Kidney (tissue), 14 donors: Measurements from ENCODE around the gene NTMT1. TPM values are rescaled to one million over a fixed set of nuclear protein-coding genes. Genes with fewer than 3 reads are reported as not detected.

Experiments
- DNase-seq, 5 donors: peaks; one replicate each; pipeline ENCODE4 v3.0.0-alpha.2; 2013 to 2020
- FAIRE-seq: peaks from 2 replicates; lab custom pipeline; 2012; peaks lifted over from hg19 to GRCh38; lab: Jason Lieb, UNC
- H3K27ac ChIP-seq, 2 donors: one replicate each; pipeline ENCODE4 v1.7.0; 2013; ENCODE audit warnings: low read depth in 2 of 2, low read length in 2 of 2, inconsistent platforms in 1 of 2
- H3K27me3 ChIP-seq: one replicate; pipeline ENCODE4 v1.7.1; 2013; ENCODE audit warnings: low read length, inconsistent platforms; ENCODE audit not compliant: control insufficient read depth, insufficient read depth
- H3K36me3 ChIP-seq, 3 donors: one replicate each; pipeline versions ENCODE4 v1.7.0 to v1.7.1; 2013; ENCODE audit warnings: low read length in 3 of 3, control low read depth in 1 of 3, inconsistent platforms in 1 of 3; ENCODE audit not compliant: insufficient read depth in 3 of 3, control insufficient read depth in 2 of 3
- H3K4me1 ChIP-seq, 3 donors: one replicate each; pipeline versions ENCODE4 v1.7.0 to v1.7.1; 2013; ENCODE audit warnings: low read length in 3 of 3, inconsistent platforms in 1 of 3, low read depth in 1 of 3; ENCODE audit not compliant: control insufficient read depth in 2 of 3, insufficient read depth in 2 of 3
- H3K4me3 ChIP-seq, 3 donors: one replicate each; pipeline versions ENCODE4 v1.7.0 to v1.8.1; 2013; ENCODE audit warnings: low read length in 3 of 3, control low read depth in 1 of 3, inconsistent platforms in 1 of 3
- H3K9ac ChIP-seq, 3 donors: one replicate each; pipeline versions ENCODE4 v1.7.0 to v1.7.1; 2013; ENCODE audit warnings: low read length in 3 of 3, control low read depth in 1 of 3, inconsistent platforms in 1 of 3
- H3K9me3 ChIP-seq, 3 donors: one replicate each; pipeline versions ENCODE4 v1.7.0 to v1.7.1; 2013; ENCODE audit warnings: low read length in 3 of 3, control low read depth in 1 of 3, inconsistent platforms in 1 of 3; ENCODE audit not compliant: control insufficient read depth in 2 of 3, insufficient read depth in 1 of 3
- intact Hi-C: fragments of 100-400 bp; cut with DNase I; formaldehyde crosslinking; loops from one replicate; pipeline ENCODE4 v1.11.1; 2022
- polyA plus RNA-seq: library from polyadenylated mRNA; stranded (reverse); fragments of 350-450 nt; fragmentation: Illumina TruSeq; extraction: RNeasy Lipid Tissue Mini Kit (QIAGEN cat#74804); gene quantifications from one replicate; pipeline ENCODE4 v1.2.3, GENCODE V29; 2014; ENCODE audit warnings: low read depth, low replicate concordance; ENCODE audit not compliant: insufficient read depth
- total RNA-seq: library from RNA; stranded (reverse); fragmentation: NEBNext Ultra II Directional; extraction: Animal tissue kit (Norgen Biotek cat#: 25700); gene quantifications from one replicate; pipeline ENCODE4 v1.2.1, GENCODE V29; 2021
- TF ChIP-seq, protein P1 (sequence below): IDR thresholded peaks from 3 replicates; pipeline ENCODE4 v1.5.1; 2012; ENCODE audit warnings: mild to moderate bottlenecking, moderate library complexity, borderline replicate concordance; ENCODE audit not compliant: insufficient read depth; ENCODE audit errors: extremely low read depth
- donor health status: control.
- donor health status: control.
- donor health status: control.
- donor health status: control.
- donor health status: control.
- donor health status: DM: yes; HTN: yes; CAD: no.
- donor health status: Normal renal cell carcinoma (clear cell type).

The NTMT1 gene
- total and polyA plus RNA-seq, 2 donors from 2014 or later, result 32.6 to 61.2 TPM

DNA sequence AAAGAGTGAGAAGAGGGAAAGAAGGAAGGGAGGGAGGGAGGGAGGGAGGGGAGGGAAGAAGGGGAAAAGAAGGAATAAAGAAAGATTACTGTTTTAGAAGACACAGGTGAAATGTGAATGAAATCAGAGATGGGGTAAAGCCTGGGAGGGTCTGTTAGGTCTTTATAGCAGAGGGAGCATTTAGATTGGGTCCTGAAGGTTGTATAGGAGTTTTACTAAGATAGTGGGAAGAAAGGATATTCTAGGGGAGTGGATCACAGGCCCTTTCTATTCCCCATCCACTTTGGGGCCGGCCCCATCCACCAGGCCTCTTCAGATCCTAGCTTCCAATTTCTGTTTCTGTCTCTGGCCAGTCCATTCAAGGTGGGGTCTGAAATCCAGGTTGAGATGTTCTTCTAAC, 40.6 kb upstream of the NTMT1 start:
- Histone ChIP-seq H3K36me3 (no peaks in the 10 kb centered on the region), H3K4me1 (no peaks in the 10 kb centered on the region), H3K27ac (no peak overlapping the region), H3K27me3 (no peaks in the 10 kb centered on the region), H3K4me3 (no peak overlapping the region), H3K9ac (no peak overlapping the region), H3K9me3 (no peaks in the 10 kb centered on the region)
- TF ChIP-seq, protein P1, sequence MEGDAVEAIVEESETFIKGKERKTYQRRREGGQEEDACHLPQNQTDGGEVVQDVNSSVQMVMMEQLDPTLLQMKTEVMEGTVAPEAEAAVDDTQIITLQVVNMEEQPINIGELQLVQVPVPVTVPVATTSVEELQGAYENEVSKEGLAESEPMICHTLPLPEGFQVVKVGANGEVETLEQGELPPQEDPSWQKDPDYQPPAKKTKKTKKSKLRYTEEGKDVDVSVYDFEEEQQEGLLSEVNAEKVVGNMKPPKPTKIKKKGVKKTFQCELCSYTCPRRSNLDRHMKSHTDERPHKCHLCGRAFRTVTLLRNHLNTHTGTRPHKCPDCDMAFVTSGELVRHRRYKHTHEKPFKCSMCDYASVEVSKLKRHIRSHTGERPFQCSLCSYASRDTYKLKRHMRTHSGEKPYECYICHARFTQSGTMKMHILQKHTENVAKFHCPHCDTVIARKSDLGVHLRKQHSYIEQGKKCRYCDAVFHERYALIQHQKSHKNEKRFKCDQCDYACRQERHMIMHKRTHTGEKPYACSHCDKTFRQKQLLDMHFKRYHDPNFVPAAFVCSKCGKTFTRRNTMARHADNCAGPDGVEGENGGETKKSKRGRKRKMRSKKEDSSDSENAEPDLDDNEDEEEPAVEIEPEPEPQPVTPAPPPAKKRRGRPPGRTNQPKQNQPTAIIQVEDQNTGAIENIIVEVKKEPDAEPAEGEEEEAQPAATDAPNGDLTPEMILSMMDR, result no peak
- DNase-seq (no peak), FAIRE-seq (no peak)
- intact Hi-C loops, result no loop called here

DNA sequence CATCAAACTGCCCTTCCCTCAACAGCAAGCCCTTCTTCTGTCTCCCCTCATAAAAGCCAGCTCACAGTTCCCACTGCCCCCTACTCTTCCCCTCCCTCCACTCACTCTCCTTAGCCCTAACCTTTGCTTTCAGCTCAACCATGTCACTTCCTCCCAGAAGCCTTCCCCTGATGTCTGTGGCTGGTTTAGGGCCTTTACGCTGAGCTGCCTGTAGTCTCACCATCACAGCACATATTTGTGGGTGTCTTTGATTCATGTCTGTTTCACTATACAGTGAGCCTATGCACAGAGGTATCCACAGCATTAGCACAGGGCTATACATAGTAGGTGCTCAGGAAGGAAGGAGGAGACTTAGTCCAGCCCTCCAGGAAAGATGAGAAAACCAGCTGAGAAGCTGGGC, 39.7 kb upstream of the NTMT1 start:
- intact Hi-C loops, result no loop called here
- Histone ChIP-seq H3K4me3 (no peak overlapping the region), H3K4me1 (no peaks in the 10 kb centered on the region), H3K9me3 (no peaks in the 10 kb centered on the region), H3K27ac (no peak overlapping the region), H3K9ac (no peak overlapping the region), H3K36me3 (no peaks in the 10 kb centered on the region), H3K27me3 (no peaks in the 10 kb centered on the region)
- DNase-seq (no peak), FAIRE-seq (no peak)
- TF ChIP-seq, protein P1, result no peak

DNA sequence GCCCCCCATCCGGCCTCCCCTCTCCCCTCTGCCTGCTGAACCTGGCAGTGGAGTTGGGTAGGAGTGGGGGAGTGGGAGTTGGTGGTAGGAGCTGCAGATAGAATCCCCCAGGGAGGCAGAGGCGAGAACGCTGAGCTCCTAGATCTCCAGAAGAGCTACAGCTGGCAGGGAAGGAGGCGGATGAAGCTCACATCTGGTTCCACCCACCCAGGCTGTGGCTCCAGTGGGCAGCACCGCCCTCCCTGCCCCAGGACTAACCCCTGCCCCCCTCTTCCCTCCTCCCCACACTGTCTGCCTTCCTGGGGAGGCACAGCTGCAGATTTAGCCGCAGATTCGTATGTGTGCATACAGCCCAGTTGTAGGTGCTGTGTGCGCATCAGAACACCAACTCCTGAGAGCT, 39.3 kb upstream of the NTMT1 start:
- Histone ChIP-seq H3K27ac (no peak overlapping the region), H3K9me3 (no peaks in the 10 kb centered on the region), H3K27me3 (no peaks in the 10 kb centered on the region), H3K4me1 (no peaks in the 10 kb centered on the region), H3K4me3 (no peak overlapping the region), H3K36me3 (no peaks in the 10 kb centered on the region), H3K9ac (no peak overlapping the region)
- FAIRE-seq (no peak), DNase-seq (peak; percentile 74 to 84 (median 80))
- TF ChIP-seq, protein P1, result no peak
- intact Hi-C loops, result no loop called here
